KBM-7 (cell line): ENCODE data around the gene NFE2L3.
A peak's percentile ranks its signal among the peaks of the same experiment; 100 is the strongest.
"Not testable (repeated sequence)": the region's sequence is repeated elsewhere in the genome, so short reads cannot be mapped to it uniquely, and the experiment has no call there.

Experiments used
- DNase-seq: peaks from one replicate; pipeline ENCODE4 v3.0.0-alpha.2; 2015
- in situ Hi-C: fragments of 300-500 bp; cut with MboI; formaldehyde crosslinking; loops from 2 replicates; pipeline ENCODE4 v1.14.3; 2020; ENCODE audit warnings: low sequenced_read_pairs, low pct_unique_long_range_greater_than_20kb, mixed read lengths

NFE2L3 gene

DNA sequence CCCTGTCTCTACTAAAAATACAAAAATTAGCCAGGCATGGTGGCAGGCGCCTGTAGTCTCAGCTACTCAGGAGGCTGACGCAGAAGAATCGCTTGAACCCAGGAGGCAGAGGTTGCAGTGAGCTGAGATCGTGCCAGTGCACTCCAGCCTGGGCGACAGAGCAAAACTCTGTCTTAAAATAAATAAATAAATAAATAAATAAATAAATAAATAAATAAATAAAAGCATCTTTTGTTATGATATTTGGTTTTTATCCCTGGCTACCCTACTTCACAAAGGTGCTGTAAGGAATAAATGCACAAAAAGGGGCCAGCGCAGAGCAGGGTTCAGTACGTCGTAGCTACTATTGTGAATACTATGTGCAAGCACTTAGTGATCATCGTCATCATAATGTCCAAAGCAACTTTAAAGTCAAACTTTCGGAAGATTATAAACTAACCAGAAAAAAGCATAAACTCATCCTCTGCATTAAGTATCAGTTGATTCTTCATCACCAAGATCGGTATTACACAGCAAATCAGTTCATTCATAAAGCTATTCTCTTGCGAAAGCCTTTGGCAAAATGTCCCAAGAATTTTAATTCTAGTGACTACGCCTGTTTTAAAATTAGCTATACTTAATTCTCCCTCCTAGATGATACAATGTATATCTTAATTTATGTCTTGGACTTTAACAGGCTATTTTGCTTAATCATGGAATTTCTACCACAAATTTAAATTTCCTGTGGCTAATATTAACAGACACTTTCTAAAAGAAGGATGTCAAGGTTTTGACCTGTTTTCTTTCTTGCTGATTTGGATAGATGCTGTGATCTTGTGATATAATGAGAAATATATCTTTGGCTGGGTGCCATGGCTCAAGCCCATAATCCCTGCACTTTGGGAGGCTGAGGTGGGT, 7.6 kb upstream of the NFE2L3 start:
- no peak for DNase-seq
- in situ Hi-C loops: no loop called here

DNA sequence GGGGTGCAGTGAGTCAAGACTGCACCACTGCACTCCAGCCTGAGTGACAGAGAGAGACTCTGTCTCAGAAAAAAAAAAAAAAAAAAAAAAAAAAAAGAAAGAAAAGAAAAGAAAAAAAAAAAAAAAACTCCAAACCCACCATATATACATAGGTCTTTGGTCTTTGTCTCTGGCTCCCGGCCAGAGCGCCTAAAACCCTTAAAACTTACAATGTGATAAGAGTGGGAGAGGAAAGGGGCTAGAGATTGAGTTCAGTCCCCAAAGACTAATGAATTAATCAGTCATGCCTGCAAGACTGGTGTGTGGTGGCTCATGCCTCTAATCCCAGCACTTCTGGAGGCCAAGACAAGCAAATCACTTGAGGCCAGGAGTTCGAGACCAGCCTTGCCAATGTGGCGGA, 6.8 kb upstream of the NFE2L3 start:
- in situ Hi-C loops: no loop called here
- DNase-seq: no peak

- in situ Hi-C loops: no loop called here
- DNase-seq: no peak
These were observed 5.0 kb upstream of the NFE2L3 start for GRCh38 chr7:26147030-26147429.

DNA sequence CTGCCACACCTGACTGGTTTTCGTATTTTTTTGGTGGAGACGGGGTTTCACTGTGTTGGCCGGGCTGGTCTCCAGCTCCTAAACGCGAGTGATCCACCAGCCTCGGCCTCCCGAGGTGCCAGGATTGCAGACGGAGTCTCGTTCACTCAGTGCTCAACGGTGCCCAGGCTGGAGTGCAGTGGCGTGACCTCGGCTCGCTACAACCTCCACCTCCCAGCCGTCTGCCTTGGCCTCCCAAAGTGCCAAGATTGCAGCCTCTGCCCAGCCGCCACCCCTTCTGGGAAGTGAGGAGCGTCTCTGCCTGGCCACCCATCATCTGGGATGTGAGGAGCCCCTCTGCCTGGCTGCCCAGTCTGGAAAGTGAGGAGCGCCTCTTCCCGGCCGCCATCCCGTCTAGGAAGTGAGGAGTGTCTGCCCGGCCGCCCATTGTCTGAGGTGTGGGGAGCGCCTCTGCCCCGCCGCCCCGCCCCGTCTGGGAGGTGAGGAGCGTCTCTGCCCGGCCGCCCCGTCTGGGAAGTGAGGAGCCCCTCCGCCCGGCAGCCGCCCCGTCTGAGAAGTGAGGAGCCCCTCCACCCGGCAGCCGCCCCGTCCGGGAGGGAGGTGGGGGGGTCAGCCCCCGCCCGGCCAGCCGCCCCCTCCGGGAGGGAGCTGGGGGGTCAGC, 4.2 kb upstream of the NFE2L3 start:
- DNase-seq, in situ Hi-C loops: not testable (repeated sequence)

DNA sequence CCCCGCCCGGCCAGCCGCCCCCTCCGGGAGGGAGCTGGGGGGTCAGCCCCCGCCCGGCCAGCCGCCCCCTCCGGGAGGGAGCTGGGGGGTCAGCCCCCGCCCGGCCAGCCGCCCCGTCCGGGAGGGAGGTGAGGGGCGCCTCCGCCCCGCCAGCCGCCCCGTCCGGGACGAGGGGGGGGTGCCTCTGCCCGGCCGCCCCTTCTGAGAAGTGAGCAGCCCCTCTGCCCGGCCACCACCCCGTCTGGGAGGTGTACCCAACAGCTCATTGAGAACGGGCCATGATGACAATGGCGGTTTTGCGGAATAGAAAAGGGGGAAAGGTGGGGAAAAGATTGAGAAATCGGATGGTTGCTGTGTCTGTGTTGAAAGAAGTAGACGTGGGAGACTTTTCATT, 3.7 kb upstream of the NFE2L3 start:
- DNase-seq, in situ Hi-C loops: not testable (repeated sequence)

GRCh38 chr7:26149391-26149977, 2.5 kb upstream of the NFE2L3 start:
- no peak for DNase-seq
- in situ Hi-C loops: no loop called here

DNA sequence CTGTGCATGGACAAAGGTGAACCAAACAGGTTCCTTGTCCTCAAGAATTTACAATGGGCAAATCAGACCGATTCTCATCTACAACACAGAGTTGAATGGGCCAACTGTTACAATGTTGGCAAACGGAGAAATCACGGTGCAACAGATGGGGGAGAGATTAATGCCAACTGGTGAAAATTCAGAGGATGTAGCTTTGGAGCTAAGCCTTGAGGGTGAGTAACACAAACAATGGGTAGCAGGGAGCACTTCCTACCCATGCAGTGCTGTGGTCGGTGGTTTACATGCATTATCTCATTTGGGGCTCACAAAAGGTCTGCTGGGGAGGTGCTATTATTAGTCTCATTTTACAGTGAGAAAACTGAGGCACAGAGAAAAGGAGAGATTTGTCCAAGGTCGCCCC, 902 bp upstream of the NFE2L3 start:
- DNase-seq: no peak
- in situ Hi-C loops: no loop called here

DNA sequence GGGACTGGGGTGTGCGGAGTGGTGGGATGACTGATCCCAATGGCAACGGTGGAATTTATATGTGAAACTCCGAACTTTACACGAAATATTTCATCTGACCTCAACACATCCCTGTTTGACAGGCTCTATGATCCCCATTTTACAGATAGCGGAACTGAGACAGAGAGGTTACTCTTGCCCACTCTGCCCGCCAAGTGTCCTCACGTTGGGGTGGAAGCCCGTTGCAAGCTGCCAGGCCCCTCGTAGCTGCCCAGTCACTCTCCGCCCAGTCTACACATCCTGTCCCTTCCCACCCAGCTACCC, 397 bp upstream of the NFE2L3 start:
- no peak for DNase-seq
- in situ Hi-C loops: no loop called here

DNA sequence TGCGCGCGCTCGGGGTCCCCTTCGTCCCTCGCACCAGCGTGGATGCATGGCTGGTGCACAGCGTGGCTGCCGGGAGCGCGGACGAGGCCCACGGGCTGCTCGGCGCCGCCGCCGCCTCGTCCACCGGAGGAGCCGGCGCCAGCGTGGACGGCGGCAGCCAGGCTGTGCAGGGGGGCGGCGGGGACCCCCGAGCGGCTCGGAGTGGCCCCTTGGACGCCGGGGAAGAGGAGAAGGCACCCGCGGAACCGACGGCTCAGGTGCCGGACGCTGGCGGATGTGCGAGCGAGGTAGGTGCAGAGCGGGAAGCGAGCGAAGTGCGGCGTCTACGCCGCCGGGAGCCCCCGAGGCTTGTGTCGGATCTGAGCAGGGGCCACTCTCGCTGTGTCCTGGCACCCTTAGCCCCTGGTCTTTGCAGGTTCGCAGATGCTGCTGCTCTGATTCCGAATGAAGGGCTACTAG, 813 bp downstream of the NFE2L3 start:
- DNase-seq, in situ Hi-C loops: not testable (repeated sequence)

GRCh38 chr7:26153241-26153822, 1.3 kb downstream of the NFE2L3 start:
- in situ Hi-C loops: no loop called here
- peak; percentile 35 for DNase-seq

DNA sequence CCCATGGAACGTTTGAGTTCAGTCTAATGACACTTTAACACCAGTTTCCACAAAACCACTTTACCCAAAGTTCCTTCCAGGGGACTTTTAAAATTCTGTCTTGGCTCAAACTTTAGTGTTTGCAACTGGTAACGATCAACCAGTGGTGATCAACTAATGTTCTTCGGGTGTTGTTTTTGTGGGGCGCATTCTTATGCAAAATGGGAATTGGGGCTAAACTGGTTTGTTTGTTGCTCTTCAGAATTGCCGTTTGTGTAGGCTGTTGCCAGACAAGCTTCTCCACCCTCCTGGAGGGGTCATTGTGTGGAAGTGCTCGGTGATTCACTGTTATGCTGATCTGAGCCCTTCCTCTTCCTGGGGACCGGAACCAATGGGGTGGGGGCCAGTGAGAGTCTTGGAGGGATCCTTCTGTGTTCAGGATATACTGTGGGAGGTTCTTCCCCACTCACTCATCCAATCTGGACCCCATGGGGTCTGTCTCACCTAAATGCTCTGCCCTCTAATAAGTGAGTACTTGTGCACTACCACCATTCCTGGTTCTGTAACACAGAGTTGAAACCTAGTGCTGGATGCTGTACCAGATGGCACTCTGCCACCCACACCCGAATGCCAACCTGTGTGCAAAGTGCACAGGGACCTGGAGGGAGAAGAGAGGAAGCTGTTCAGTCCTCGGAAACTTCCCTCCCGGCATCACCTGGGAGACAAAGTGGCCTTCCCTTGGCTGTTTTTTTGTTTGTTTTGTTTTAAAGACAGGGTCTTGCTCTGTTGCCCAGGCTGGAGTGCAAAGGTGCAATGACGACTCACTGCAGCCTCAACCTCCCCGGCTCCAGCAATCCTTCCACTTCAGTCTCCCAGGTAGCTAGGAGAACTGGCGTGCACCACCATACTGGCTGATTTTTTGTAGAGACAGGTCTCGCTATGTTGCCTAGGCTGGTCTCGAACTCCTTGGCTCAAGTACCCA, 2.1 kb downstream of the NFE2L3 start:
- DNase-seq: peak; percentile 61
- in situ Hi-C loops: no loop called here

- DNase-seq: no peak
- in situ Hi-C loops: no loop called here
These were observed 3.8 kb downstream of the NFE2L3 start for GRCh38 chr7:26155531-26156375.

DNA sequence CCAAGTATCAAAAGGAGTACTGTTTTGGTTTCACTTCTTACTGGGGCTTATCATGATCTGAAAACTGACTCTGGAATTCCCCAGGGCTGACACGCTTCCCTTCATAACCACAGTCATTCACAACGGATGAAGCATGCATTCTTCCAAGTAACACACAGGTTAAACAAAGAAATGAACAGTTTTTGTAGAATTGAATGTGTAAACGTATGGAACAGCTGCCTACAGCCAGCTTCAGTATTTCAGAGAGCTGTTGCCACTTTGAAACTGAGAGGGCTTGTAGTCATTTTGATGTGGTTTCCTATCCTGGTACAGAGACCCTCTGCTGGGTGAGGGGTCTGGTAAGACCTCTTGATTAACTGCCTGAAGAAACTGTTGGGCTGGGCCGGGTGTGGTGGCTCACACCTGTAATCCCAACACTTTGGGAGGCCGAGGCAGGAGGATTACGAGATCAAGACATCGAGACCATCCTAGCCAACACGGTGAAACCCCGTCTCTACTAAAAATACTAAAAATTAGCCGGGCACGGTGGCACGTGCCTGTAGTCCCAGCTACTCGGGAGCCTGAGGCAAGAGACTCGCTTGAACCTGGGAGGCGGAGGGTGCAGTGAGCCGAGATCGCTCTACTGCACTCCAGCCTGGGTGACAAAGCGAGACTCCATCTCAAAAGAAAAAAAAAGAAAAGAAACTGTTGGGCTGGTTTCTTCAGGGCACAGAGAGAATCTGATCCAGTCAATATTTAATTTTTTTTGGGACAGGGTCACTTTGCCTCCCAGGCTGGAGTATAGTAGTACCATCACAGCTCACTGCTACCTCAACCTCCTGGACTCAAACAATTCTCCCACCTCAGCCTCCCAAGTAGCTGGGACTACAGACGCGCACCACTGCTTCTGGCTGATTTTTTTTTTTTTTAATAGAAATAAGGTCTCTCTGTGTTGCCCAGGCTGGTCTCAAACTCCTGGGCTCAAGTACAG, 4.7 kb downstream of the NFE2L3 start:
- DNase-seq: peak; percentile 35
- in situ Hi-C loops: no loop called here

GRCh38 chr7:26157520-26158105, 5.6 kb downstream of the NFE2L3 start:
- no peak for DNase-seq
- in situ Hi-C loops: no loop called here

DNA sequence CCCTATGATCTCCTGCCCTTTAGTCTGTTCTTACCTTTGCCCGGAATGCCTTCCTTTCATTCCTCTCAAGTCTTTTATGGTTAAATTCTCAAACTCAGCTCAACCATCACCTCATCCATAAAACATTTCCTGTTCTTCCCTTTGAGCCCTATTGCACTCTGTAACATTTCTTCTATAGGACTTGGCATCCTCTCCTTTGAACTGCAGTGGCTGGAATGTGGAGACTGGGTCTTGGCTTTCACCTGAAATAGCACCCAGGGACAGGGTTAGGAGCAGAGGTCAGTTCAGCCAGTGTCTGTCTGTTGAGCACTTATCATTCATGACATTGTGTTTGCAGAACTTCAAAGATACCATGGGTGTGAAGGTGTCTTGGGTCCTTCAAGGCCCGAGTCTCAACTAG, 7.2 kb downstream of the NFE2L3 start:
- DNase-seq: no peak
- in situ Hi-C loops: no loop called here

GRCh38 chr7:26160896-26161295, 8.9 kb downstream of the NFE2L3 start:
- no peak for DNase-seq
- in situ Hi-C loops: no loop called here

DNA sequence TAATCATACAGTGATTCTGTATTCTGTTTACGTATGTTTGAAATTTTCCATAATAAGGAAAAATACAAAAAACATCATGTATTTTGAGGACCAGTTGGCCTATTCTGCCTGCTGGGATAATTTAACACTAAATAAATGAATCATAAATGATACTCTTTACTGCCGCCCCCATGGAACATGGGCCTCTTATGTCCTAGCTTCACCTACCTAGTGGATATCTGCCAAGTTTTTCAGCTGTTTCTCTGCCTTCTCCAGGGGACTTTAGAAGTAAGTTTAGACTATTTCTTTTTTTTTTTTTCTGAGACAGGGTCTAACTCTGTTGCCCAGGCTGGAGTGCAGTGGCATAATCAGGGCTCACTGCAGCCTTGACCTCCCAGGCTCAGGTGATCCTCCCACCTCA, 10.4 kb downstream of the NFE2L3 start:
- in situ Hi-C loops: no loop called here
- no peak for DNase-seq
